B cell (primary cell): ENCODE measurements around the gene XRCC3. TPM values are rescaled to one million over a fixed set of nuclear protein-coding genes. Genes with fewer than 3 reads are reported as not detected.

ENCODE experiments used
- ATAC-seq: fragments of 200-7000 bp; cut with Tn5 transposase; one replicate; pipeline ENCODE4 v1.10.0; 2021; ENCODE audit warnings: low read depth, mild to moderate bottlenecking, moderate number of reproducible peaks, moderate library complexity
- CTCF ChIA-PET: fragments of 350-600 bp; sonication (Branson Sonifier 250); formaldehyde crosslinking; loops from one replicate; lab custom pipeline; 2021; ENCODE audit warnings: antibody characterized with exemption, inconsistent platforms; lab: Charles Lee
- POLR2A ChIA-PET: fragments of 350-600 bp; sonication (Branson Sonifier 250); formaldehyde crosslinking; loops from one replicate; lab custom pipeline; 2021; ENCODE audit warnings: antibody characterized with exemption; lab: Charles Lee
- DNase-seq: peaks from one replicate; pipeline ENCODE4 v3.0.0; 2013
- H2AFZ ChIP-seq: 2 replicates; pipeline ENCODE4 v1.6.1; 2012; ENCODE audit warnings: mild to moderate bottlenecking, low read depth, low read length; ENCODE audit not compliant: insufficient read depth, poor library complexity, severe bottlenecking
- H3K27ac ChIP-seq, 2 donors: 1 replicate in 1 of 2; 2 replicates in 1 of 2; pipeline ENCODE4 v1.5.1; 2012 to 2013; ENCODE audit warnings: low read length in 2 of 2, mild to moderate bottlenecking in 2 of 2, moderate library complexity in 1 of 2
- H3K27me3 ChIP-seq, 4 experiments: fragments of 200-600 bp in 1 of 4; sonication (generic) in 1 of 4; replicated peaks in 1 of 4; 1 replicate in 2 of 4; 2 replicates in 2 of 4; pipeline versions ENCODE4 v1.6.1 to v1.7.0; 2013 to 2016; ENCODE audit warnings: low read length in 3 of 4, mild to moderate bottlenecking in 2 of 4, mixed read lengths in 1 of 4, moderate library complexity in 1 of 4; ENCODE audit not compliant: insufficient read depth in 4 of 4, control insufficient read depth in 3 of 4; ENCODE audit errors: control extremely low read depth in 1 of 4
- H3K36me3 ChIP-seq, 2 experiments: replicated peaks in 1 of 2; 1 replicate in 1 of 2; 2 replicates in 1 of 2; pipeline versions ENCODE4 v1.6.1 to v1.7.1; 2013; ENCODE audit warnings: low read length in 1 of 2; ENCODE audit not compliant: insufficient read depth in 2 of 2, control insufficient read depth in 1 of 2; ENCODE audit errors: control extremely low read depth in 1 of 2, extremely low read depth in 1 of 2
- H3K4me1 ChIP-seq, 2 donors: fragments of 200-600 bp in 1 of 2; sonication (generic) in 1 of 2; 1 replicate in 1 of 2; 2 replicates in 1 of 2; pipeline versions ENCODE4 v1.5.1 to v1.6.1; 2013 to 2017; ENCODE audit warnings: low read length in 2 of 2; ENCODE audit not compliant: control insufficient read depth in 2 of 2, insufficient read depth in 2 of 2
- H3K4me2 ChIP-seq: replicated peaks from 2 replicates; pipeline ENCODE3; 2012; ENCODE audit warnings: mild to moderate bottlenecking, low read depth, low read length; ENCODE audit not compliant: poor library complexity, severe bottlenecking
- H3K4me3 ChIP-seq, 5 experiments: fragments of 200-600 bp in 1 of 5; sonication (generic) in 1 of 5; 1 replicate in 3 of 5; 2 replicates in 2 of 5; pipeline versions ENCODE4 v1.5.1 to v1.7.0; 2011 to 2016; ENCODE audit warnings: low read length in 4 of 5, mild to moderate bottlenecking in 4 of 5, low read depth in 2 of 5, control low read depth in 1 of 5, moderate library complexity in 1 of 5; ENCODE audit not compliant: insufficient read depth in 1 of 5; ENCODE audit errors: control extremely low read depth in 1 of 5, extremely low read depth in 1 of 5
- H3K79me2 ChIP-seq: fragments of 200-600 bp; sonication (generic); one replicate; pipeline ENCODE4 v1.6.0; 2016; ENCODE audit warnings: low read length; ENCODE audit not compliant: control insufficient read depth, insufficient read depth
- H3K9ac ChIP-seq: fragments of 200-600 bp; sonication (generic); 2 replicates; pipeline ENCODE4 v1.6.1; 2017; ENCODE audit warnings: mild to moderate bottlenecking, low read length, moderate library complexity
- H3K9me3 ChIP-seq, 3 donors: one replicate each; pipeline versions ENCODE4 v1.6.1 to v1.7.1; 2013; ENCODE audit warnings: low read length in 2 of 3; ENCODE audit not compliant: control insufficient read depth in 2 of 3, insufficient read depth in 1 of 3; ENCODE audit errors: control extremely low read depth in 1 of 3
- H4K20me1 ChIP-seq: 2 replicates; pipeline ENCODE4 v1.6.0; 2012; ENCODE audit warnings: mild to moderate bottlenecking, low read length; ENCODE audit not compliant: insufficient read depth, control insufficient read depth, poor library complexity, severe bottlenecking
- H3K27ac Mint-ChIP-seq: one replicate; pipeline ENCODE4 v1.8.0; 2021; ENCODE audit warnings: mixed read lengths
- H3K27me3 Mint-ChIP-seq: one replicate; pipeline ENCODE4 v1.8.0; 2021; ENCODE audit warnings: mixed read lengths
- H3K4me1 Mint-ChIP-seq: one replicate; pipeline ENCODE4 v1.8.0; 2021; ENCODE audit warnings: mixed read lengths
- H3K4me3 Mint-ChIP-seq: one replicate; pipeline ENCODE4 v1.8.0; 2021; ENCODE audit warnings: mixed read lengths
- H3K9me3 Mint-ChIP-seq: one replicate; pipeline ENCODE4 v1.8.0; 2022; ENCODE audit warnings: mixed read lengths; ENCODE audit not compliant: insufficient read depth
- EZH2 ChIP-seq: IDR thresholded peaks from 2 replicates; pipeline ENCODE4 v1.6.1; 2012; ENCODE audit warnings: borderline replicate concordance, low read depth, mild to moderate bottlenecking, moderate library complexity, low read length; ENCODE audit not compliant: insufficient read depth, poor library complexity, severe bottlenecking
- WGBS: methylation state at CpG from one replicate; pipeline ENCODE4 v1.1.5; 2013; ENCODE audit warnings: missing lambda C conversion rate; ENCODE audit not compliant: insufficient coverage; 5-methylcytosine and 5-hydroxymethylcytosine counted together
- intact Hi-C: fragments of 100-400 bp; cut with micrococcal nuclease; formaldehyde crosslinking; loops from one replicate; pipeline ENCODE4 v1.10.0; 2022
- polyA plus RNA-seq: library from polyadenylated mRNA; depleted of rRNA; stranded (reverse); fragments of >200 nt; gene quantifications from 2 replicates; pipeline ENCODE4 v1.2.3, GENCODE V29; 2012
- total RNA-seq, 2 donors: library from RNA; stranded (reverse); fragments of 120-200 nt in 1 of 2; gene quantifications; 1 replicate in 1 of 2; 2 replicates in 1 of 2; pipeline versions ENCODE4 v1.2.3 to v1.2.4, GENCODE V29; 2013 to 2022
- TF ChIP-seq, protein P1 (sequence below): fragments of 200-600 bp; IDR thresholded peaks from one replicate; pipeline ENCODE4 v1.8.0; 2022; ENCODE audit warnings: antibody characterized with exemption, mild to moderate bottlenecking

XRCC3 gene
- total and polyA plus RNA-seq, 2 donors (not counting 1 experiment from before 2014, with no cell fraction given) = 18.0 to 19.7 TPM

DNA sequence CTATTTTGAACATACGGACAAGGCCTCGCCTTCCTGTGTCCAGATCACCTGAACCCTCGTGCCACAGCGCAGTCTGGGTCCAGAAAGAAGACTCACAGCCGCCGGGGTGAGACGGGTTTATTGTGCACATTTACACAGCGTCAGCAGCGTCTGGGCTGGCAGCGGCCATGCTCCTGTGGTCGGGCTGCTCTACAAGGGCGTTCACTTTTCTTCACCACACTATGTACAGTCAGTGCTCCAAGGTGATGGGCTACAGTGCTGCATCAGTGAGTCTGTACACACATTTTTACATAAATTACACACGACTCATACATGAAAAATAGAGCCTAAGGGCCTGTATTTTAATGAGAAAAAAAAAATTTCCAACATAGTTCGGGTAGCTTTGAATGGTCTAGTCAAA is 18.4 kb upstream of the XRCC3 start:
- no peaks in the 10 kb centered on the region for H3K9me3 ChIP-seq
- ChIA-PET POLR2A (no interaction called here), CTCF (no interaction called here)
- no peaks in the 10 kb centered on the region for H4K20me1 ChIP-seq
- WGBS = 98% methylated on average over 12 of the region's 14 CpGs
- Mint-ChIP-seq H3K27me3 (no peaks in the 10 kb centered on the region), H3K9me3 (no peaks in the 10 kb centered on the region), H3K4me1 (no peaks in the 10 kb centered on the region), H3K27ac (no peak overlapping the region), H3K4me3 (no peak overlapping the region)
- ATAC-seq (no peak), DNase-seq (no peak)
- no peak overlapping the region for H3K27ac ChIP-seq
- no peaks in the 10 kb centered on the region for H3K4me1 ChIP-seq
- H3K36me3 ChIP-seq = peaks cover 0 to 13% of the 10 kb centered on the region in 2 experiments
- H3K27me3 ChIP-seq = no peaks in the 10 kb centered on the region
- H3K4me2 ChIP-seq = no peak overlapping the region
- H3K79me2 ChIP-seq = no peaks in the 10 kb centered on the region
- H3K4me3 ChIP-seq = no peak overlapping the region
- no peak for TF ChIP-seq EZH2
- TF ChIP-seq, protein P1, sequence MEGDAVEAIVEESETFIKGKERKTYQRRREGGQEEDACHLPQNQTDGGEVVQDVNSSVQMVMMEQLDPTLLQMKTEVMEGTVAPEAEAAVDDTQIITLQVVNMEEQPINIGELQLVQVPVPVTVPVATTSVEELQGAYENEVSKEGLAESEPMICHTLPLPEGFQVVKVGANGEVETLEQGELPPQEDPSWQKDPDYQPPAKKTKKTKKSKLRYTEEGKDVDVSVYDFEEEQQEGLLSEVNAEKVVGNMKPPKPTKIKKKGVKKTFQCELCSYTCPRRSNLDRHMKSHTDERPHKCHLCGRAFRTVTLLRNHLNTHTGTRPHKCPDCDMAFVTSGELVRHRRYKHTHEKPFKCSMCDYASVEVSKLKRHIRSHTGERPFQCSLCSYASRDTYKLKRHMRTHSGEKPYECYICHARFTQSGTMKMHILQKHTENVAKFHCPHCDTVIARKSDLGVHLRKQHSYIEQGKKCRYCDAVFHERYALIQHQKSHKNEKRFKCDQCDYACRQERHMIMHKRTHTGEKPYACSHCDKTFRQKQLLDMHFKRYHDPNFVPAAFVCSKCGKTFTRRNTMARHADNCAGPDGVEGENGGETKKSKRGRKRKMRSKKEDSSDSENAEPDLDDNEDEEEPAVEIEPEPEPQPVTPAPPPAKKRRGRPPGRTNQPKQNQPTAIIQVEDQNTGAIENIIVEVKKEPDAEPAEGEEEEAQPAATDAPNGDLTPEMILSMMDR = no peak
- H3K9ac ChIP-seq = no peak overlapping the region
- intact Hi-C loops = no loop called here
- H2AFZ ChIP-seq = no peak overlapping the region

DNA sequence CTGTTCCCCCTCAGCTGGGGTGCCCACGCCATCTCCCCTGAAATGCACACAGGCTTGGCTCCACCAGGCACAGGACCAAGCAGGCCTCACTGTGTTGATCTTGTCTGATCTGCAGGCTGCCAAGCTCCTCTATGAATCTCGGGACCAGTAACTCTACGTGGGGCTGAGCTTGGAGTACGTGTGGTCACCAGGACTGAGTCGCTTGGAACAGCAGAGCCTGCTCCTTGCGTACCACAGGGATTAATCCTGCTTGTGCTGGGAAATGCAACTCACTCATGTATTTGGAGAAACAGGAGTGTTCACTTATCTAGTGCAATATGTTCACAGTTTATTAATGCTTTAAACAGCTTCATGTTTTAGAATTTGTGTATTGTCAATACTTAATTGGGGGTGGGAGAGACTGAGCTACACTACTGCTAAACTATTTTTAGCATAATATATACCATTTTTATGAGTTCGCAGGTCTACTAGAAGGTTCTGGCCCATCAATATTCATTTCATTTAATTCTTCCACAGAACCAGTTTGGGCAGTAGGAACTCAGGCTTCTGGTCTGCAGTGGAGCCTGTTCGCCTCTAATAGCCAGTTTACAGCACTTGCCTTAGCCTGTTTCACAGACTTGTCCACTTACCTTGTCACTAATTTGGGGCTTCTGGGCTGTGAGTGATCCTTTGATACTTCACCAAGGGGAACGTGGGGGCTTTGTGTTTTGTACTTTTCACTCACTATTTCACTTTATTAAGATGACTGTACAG is 17.8 kb upstream of the XRCC3 start:
- 90% methylated on average over 3 of the region's 9 CpGs for WGBS
- Histone ChIP-seq H4K20me1 (no peaks in the 10 kb centered on the region), H3K27me3 (no peaks in the 10 kb centered on the region), H3K4me2 (no peak overlapping the region), H3K36me3 (peaks cover 0 to 13% of the 10 kb centered on the region in 2 experiments), H3K4me3 (no peak overlapping the region), H3K4me1 (no peaks in the 10 kb centered on the region), H3K9me3 (no peaks in the 10 kb centered on the region), H3K79me2 (no peaks in the 10 kb centered on the region), H3K27ac (no peak overlapping the region), H2AFZ (no peak overlapping the region), H3K9ac (no peak overlapping the region)
- no peak for ATAC-seq
- TF ChIP-seq, protein P1 = no peak
- no peak for TF ChIP-seq EZH2
- Mint-ChIP-seq H3K27me3 (no peaks in the 10 kb centered on the region), H3K9me3 (no peaks in the 10 kb centered on the region), H3K4me3 (no peak overlapping the region), H3K27ac (no peak overlapping the region), H3K4me1 (no peaks in the 10 kb centered on the region)
- CTCF ChIA-PET = interaction anchor here (0.9 kb wide), 1 partner anchor 53 kb away, joined by 3 read pairs; no protein-coding TSS in a partner anchor
- no peak for DNase-seq
- POLR2A ChIA-PET = no interaction called here
- intact Hi-C loops = no loop called here
